Uterus (tissue), 2 donors: Measurements from ENCODE around the gene DNAJC5G.

ENCODE experiments used
- POLR2A ChIP-seq, 2 donors: fragments of 450-650 bp; IDR thresholded peaks; one replicate each; pipeline ENCODE4 v1.6.1; 2016; ENCODE audit warnings: antibody characterized with exemption in 2 of 2, mild to moderate bottlenecking in 1 of 2, moderate library complexity in 1 of 2
- TF ChIP-seq, protein P1 (sequence below), 4 experiments: fragments of 200-600 bp in 2 of 4; fragments of 450-650 bp in 2 of 4; sonication (generic) in 2 of 4; IDR thresholded peaks; one replicate each; pipeline ENCODE4 v1.5.1; 2016 to 2019; ENCODE audit warnings: antibody characterized with exemption in 4 of 4, mild to moderate bottlenecking in 2 of 4, moderate library complexity in 1 of 4

DNA sequence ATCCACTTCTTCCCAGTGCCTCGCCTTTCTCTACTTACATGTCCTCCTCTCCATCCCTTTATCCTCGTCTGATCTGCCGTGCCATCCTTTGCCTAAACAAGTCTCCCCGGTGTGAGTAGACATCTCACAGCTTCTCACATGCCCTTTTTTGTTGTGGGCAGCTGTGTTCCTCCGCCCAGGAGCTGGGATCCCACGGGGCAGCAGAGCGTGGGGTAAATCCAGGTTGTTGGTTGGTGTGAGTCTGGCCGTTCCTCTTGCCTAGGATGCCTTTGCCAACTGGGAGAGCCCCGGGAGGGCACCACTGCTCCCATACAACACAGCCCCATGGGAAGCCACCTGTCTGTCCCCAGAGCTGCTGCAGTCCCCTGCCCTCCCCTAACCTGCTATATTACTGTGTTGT is 34.8 kb upstream of the DNAJC5G start:
- TF ChIP-seq, protein P1, sequence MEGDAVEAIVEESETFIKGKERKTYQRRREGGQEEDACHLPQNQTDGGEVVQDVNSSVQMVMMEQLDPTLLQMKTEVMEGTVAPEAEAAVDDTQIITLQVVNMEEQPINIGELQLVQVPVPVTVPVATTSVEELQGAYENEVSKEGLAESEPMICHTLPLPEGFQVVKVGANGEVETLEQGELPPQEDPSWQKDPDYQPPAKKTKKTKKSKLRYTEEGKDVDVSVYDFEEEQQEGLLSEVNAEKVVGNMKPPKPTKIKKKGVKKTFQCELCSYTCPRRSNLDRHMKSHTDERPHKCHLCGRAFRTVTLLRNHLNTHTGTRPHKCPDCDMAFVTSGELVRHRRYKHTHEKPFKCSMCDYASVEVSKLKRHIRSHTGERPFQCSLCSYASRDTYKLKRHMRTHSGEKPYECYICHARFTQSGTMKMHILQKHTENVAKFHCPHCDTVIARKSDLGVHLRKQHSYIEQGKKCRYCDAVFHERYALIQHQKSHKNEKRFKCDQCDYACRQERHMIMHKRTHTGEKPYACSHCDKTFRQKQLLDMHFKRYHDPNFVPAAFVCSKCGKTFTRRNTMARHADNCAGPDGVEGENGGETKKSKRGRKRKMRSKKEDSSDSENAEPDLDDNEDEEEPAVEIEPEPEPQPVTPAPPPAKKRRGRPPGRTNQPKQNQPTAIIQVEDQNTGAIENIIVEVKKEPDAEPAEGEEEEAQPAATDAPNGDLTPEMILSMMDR (IDR thresholded peaks at IDR 0.05) = no peak
- no peak for TF ChIP-seq POLR2A (IDR thresholded peaks at IDR 0.05)
